Heart left ventricle (tissue), 13 donors: ENCODE measurements around the gene GOLGA7B.

Experiments used
- POLR2A ChIP-seq, 2 donors: fragments of 450-650 bp; IDR thresholded peaks; one replicate each; pipeline ENCODE4 v1.6.1; 2017; ENCODE audit warnings: antibody characterized with exemption in 2 of 2, mild to moderate bottlenecking in 2 of 2, moderate library complexity in 2 of 2
- TF ChIP-seq, protein P1 (sequence below), 12 donors: fragments of 200-600 bp; sonication (generic) in 4 of 12; IDR thresholded peaks; one replicate each; pipeline versions ENCODE4 v1.5.0 to v1.8.0; 2018 to 2022; ENCODE audit warnings: antibody characterized with exemption in 12 of 12, mild to moderate bottlenecking in 5 of 12
- donor health status: ischemic (EF 13 %, LVEDD 7.1; RV severe dilation, severe dysfunction).
- donor health status: DM: no; HTN: yes; CAD: no.
- donor health status: DM: no; HTN: no; CAD: no.
- donor health status: ischemic (EF 25% LVEDD 6.9; RV normal size, moderate dysfunction).
- donor health status: ischemic (EF 25% LVEDD 5.7; RV mildly dilated, moderate dysfunction).
- donor health status: ischemic (EF 35%, LVEDD 5.7; RV mildly dilated, moderate dysfunction).
- donor health status: nonischemic (EF 11% LVEDD 7.7; RV severe dilation, severe dysfunction).
- donor health status: DM: yes; HTN: yes; CAD: no.
- donor health status: PGD.
- donor health status: ischemic (EF 29% LVEDD 5.4; RV normal size, mild dysfunction).
- donor health status: nonischemic (EF 23%, LVEDD 6.1; RV moderate dilation, normal function).

DNA sequence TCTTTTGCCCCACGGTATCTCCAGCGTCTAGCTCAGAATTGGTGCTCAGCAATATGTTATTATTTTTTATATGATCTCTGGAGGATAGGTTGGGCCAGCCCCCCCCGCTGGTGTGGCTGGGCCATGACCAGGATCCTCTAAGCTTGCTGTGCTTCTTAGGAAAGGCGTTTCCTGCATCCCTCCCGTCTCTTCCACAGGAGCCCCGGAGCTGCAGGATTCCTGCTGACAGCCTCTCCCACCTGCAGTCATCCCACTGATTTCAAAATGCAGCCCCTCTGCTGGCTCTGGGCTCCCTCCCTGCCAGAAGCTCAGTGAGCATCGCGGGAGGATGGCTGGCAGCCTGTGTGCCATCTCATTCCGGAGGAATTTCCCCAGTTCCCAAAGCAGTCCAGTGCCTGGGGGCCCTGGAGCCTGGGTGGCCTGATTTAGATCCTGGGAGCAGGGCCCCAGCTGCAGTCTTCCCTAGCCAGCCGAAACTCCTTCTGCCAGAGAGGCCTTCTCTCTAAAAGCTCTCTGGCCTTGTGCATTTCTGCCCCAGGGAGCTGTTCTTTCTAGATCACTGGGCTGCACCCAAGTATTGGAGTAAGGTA is 21.8 kb upstream of the GOLGA7B start:
- TF ChIP-seq, protein P1, sequence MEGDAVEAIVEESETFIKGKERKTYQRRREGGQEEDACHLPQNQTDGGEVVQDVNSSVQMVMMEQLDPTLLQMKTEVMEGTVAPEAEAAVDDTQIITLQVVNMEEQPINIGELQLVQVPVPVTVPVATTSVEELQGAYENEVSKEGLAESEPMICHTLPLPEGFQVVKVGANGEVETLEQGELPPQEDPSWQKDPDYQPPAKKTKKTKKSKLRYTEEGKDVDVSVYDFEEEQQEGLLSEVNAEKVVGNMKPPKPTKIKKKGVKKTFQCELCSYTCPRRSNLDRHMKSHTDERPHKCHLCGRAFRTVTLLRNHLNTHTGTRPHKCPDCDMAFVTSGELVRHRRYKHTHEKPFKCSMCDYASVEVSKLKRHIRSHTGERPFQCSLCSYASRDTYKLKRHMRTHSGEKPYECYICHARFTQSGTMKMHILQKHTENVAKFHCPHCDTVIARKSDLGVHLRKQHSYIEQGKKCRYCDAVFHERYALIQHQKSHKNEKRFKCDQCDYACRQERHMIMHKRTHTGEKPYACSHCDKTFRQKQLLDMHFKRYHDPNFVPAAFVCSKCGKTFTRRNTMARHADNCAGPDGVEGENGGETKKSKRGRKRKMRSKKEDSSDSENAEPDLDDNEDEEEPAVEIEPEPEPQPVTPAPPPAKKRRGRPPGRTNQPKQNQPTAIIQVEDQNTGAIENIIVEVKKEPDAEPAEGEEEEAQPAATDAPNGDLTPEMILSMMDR (IDR thresholded peaks at IDR 0.05), result no peak
- no peak for TF ChIP-seq POLR2A (IDR thresholded peaks at IDR 0.05)
